Endothelial cell of umbilical vein (primary cell): ENCODE measurements around the gene CDK15.

Experiments used
- EZH2 ChIP-seq: IDR thresholded peaks from 2 replicates; pipeline ENCODE4 v1.6.1; 2012; ENCODE audit warnings: borderline replicate concordance, low read depth, mild to moderate bottlenecking, moderate library complexity, low read length, inconsistent platforms; ENCODE audit not compliant: severe bottlenecking
- JUN ChIP-seq: IDR thresholded peaks from 2 replicates; pipeline ENCODE4 v1.6.1; 2011; ENCODE audit warnings: borderline replicate concordance, low read depth; ENCODE audit not compliant: insufficient read length, insufficient read depth
- MAX ChIP-seq: IDR thresholded peaks from 2 replicates; pipeline ENCODE4 v1.6.1; 2011; ENCODE audit not compliant: insufficient read depth, insufficient read length
- POLR2A ChIP-seq: IDR thresholded peaks from 2 replicates; pipeline ENCODE4 v1.6.1; 2012; ENCODE audit warnings: low read depth, mild to moderate bottlenecking, control low read depth, low read length
- POLR2AphosphoS5 ChIP-seq: IDR thresholded peaks from 2 replicates; pipeline ENCODE4 v1.6.1; 2012; ENCODE audit warnings: low read depth, mild to moderate bottlenecking, control low read depth, low read length, moderate library complexity; ENCODE audit not compliant: insufficient read depth
- TF ChIP-seq, protein P1 (sequence below), 2 donors: IDR thresholded peaks; 1 replicate in 1 of 2; 2 replicates in 1 of 2; pipeline ENCODE4 v1.5.1; 2011; ENCODE audit warnings: low read length in 2 of 2, mild to moderate bottlenecking in 2 of 2, moderate library complexity in 2 of 2, control low read depth in 1 of 2, inconsistent platforms in 1 of 2, low read depth in 1 of 2; ENCODE audit not compliant: insufficient read depth in 1 of 2; ENCODE audit errors: extremely low read depth in 1 of 2

DNA sequence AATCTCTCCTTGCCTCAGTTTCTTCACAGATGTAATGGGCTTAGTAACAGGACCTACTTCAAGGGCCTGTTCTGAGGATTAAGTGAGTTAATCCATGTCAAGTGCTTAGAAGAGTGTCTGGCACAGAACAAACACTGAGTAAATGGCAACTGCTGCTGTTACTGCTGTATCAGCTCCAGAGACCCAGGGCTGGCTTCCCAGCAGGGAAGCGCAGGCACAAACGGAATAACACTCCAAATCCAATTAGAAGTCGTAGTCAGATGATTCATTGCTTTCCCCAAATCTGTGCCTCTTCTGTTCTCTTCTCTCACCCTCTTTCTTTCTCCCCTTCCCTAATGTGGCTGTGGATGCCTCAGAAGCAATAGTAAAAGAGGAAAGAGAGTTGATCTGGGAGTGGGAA lies 126.2 kb downstream of the CDK15 start:
- TF ChIP-seq MAX (no peak), POLR2AphosphoS5 (no peak), EZH2 (no peak), JUN (no peak), POLR2A (no peak)
- TF ChIP-seq, protein P1, sequence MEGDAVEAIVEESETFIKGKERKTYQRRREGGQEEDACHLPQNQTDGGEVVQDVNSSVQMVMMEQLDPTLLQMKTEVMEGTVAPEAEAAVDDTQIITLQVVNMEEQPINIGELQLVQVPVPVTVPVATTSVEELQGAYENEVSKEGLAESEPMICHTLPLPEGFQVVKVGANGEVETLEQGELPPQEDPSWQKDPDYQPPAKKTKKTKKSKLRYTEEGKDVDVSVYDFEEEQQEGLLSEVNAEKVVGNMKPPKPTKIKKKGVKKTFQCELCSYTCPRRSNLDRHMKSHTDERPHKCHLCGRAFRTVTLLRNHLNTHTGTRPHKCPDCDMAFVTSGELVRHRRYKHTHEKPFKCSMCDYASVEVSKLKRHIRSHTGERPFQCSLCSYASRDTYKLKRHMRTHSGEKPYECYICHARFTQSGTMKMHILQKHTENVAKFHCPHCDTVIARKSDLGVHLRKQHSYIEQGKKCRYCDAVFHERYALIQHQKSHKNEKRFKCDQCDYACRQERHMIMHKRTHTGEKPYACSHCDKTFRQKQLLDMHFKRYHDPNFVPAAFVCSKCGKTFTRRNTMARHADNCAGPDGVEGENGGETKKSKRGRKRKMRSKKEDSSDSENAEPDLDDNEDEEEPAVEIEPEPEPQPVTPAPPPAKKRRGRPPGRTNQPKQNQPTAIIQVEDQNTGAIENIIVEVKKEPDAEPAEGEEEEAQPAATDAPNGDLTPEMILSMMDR (IDR thresholded peaks at IDR 0.05; ENCODE audit: extremely low read depth in 1 of 2, insufficient read depth in 1 of 2, low read depth in 1 of 2, low read length in 2 of 2) = no peak
